K562 (cell line): Measurements from ENCODE around the gene DMRT2. TPM values are rescaled to one million over a fixed set of nuclear protein-coding genes. Genes with fewer than 3 reads are reported as not detected.

ENCODE experiments used
- ATAC-seq: fragments of 200-7000 bp; cut with Tn5 transposase; 3 replicates; pipeline ENCODE4 v1.9.1; 2020; ENCODE audit warnings: moderate library complexity
- BruUV-seq: library from RNA; stranded (reverse); fragments of 400-500 nt; replicated peaks from 2 replicates; lab custom pipeline; 2021; lab: Mats Ljungman, UMichigan
- CTCF ChIA-PET: fragments of 300-600 bp; formaldehyde crosslinking; extraction: SDS; loops from one replicate; lab custom pipeline; 2021; ENCODE audit warnings: low intra/inter-chr PET ratio; lab: Yijun Ruan, JAX
- POLR2A ChIA-PET: fragments of 300-600, 350-650 bp; sonication (Branson Sonifier 250); formaldehyde crosslinking; extraction: SDS; loops from one replicate; lab custom pipeline; 2021; ENCODE audit warnings: antibody characterized with exemption, inconsistent platforms; lab: Yijun Ruan, JAX
- DNase-seq, 4 experiments: peaks; one replicate each; pipeline versions ENCODE4 v3.0.0 to v3.0.0-alpha.2; 2011 to 2018; ENCODE audit warnings: low spot score in 3 of 4, mixed read lengths in 3 of 4; ENCODE audit errors: extremely low read depth in 1 of 4
- FAIRE-seq: peaks from 2 replicates; lab custom pipeline; 2011; peaks lifted over from hg19 to GRCh38; lab: Jason Lieb, UNC
- H2AFZ ChIP-seq: 2 replicates; pipeline ENCODE4 v1.6.0; 2011; ENCODE audit warnings: low read depth, low read length, control low read depth, inconsistent platforms
- H3K27ac ChIP-seq: fragments of 200-600 bp; 3 replicates; pipeline ENCODE4 v1.8.0; 2011; ENCODE audit warnings: low read depth, mild to moderate bottlenecking, control low read depth, inconsistent platforms, low read length, moderate library complexity, mixed read lengths; ENCODE audit errors: extremely low read depth
- H3K27me3 ChIP-seq, 2 experiments: fragments of 300-600 bp in 1 of 2; 2 replicates in 1 of 2; 3 replicates in 1 of 2; pipeline versions ENCODE4 v1.6.0 to v1.8.0; 2011; ENCODE audit warnings: inconsistent platforms in 2 of 2, low read length in 2 of 2, mild to moderate bottlenecking in 1 of 2, mixed read lengths in 1 of 2, moderate library complexity in 1 of 2; ENCODE audit not compliant: control insufficient read depth in 2 of 2, insufficient read depth in 2 of 2
- H3K36me3 ChIP-seq: fragments of 300-600 bp; 3 replicates; pipeline ENCODE4 v1.8.0; 2011; ENCODE audit warnings: mild to moderate bottlenecking, low read length, inconsistent platforms; ENCODE audit not compliant: control insufficient read depth, insufficient read depth
- H3K4me1 ChIP-seq, 2 experiments: fragments of 200-600 bp in 1 of 2; replicated peaks in 1 of 2; 2 replicates in 1 of 2; 3 replicates in 1 of 2; pipeline versions ENCODE4 v1.5.1 to v1.8.0; 2011; ENCODE audit warnings: inconsistent platforms in 2 of 2, low read length in 2 of 2, mild to moderate bottlenecking in 1 of 2, mixed read lengths in 1 of 2, moderate library complexity in 1 of 2; ENCODE audit not compliant: control insufficient read depth in 2 of 2, insufficient read depth in 2 of 2
- H3K4me2 ChIP-seq: 2 replicates; pipeline ENCODE4 v1.6.1; 2011; ENCODE audit warnings: low read length, control low read depth, inconsistent platforms, mixed read lengths; ENCODE audit not compliant: insufficient read depth
- H3K4me3 ChIP-seq: fragments of 200-600 bp; sonication (generic), shearing (Covaris generic); 2 replicates; pipeline ENCODE4 v1.5.1; 2016; ENCODE audit warnings: control low read depth, inconsistent platforms
- H3K79me2 ChIP-seq: fragments of 200-600 bp; 3 replicates; pipeline ENCODE4 v1.8.0; 2011; ENCODE audit warnings: low read length, inconsistent platforms; ENCODE audit not compliant: control insufficient read depth, insufficient read depth
- H3K9ac ChIP-seq, 2 experiments: 2 replicates each; pipeline versions ENCODE4 v1.6.0 to v1.6.1; 2011; ENCODE audit warnings: low read depth in 2 of 2, low read length in 2 of 2, control low read depth in 1 of 2, inconsistent platforms in 1 of 2, mild to moderate bottlenecking in 1 of 2, mixed read lengths in 1 of 2; ENCODE audit not compliant: insufficient read depth in 1 of 2
- H3K9me1 ChIP-seq: one replicate; pipeline ENCODE4 v1.6.0; 2011; ENCODE audit warnings: inconsistent platforms, mild to moderate bottlenecking, low read length, moderate library complexity; ENCODE audit not compliant: control insufficient read depth, insufficient read depth
- H3K9me3 ChIP-seq: replicated peaks from 2 replicates; pipeline ENCODE4 v1.5.1; 2011; ENCODE audit warnings: low read depth, low read length, inconsistent platforms; ENCODE audit not compliant: control insufficient read depth, insufficient read depth
- H4K20me1 ChIP-seq: replicated peaks from 2 replicates; pipeline ENCODE4 v1.6.1; 2011; ENCODE audit warnings: low read length, inconsistent platforms, mixed read lengths; ENCODE audit not compliant: control insufficient read depth, insufficient read depth
- CBFA2T3 ChIP-seq: fragments of 450-650 bp; IDR thresholded peaks from 2 replicates; pipeline ENCODE4 v1.6.1; 2017
- FOS ChIP-seq: IDR thresholded peaks from 3 replicates; pipeline ENCODE4 v1.6.1; 2011; ENCODE audit not compliant: insufficient read length; ENCODE audit errors: extremely low read depth
- FOXA3 ChIP-seq, 2 experiments: fragments of 450-650 bp in 1 of 2; sonication (generic) in 1 of 2; formaldehyde crosslinking; IDR thresholded peaks in 1 of 2; conservative IDR thresholded peaks in 1 of 2; 2 replicates each; pipeline versions ENCODE4 v1.4.0 to v1.8.0; 2020 to 2022; ENCODE audit warnings: mild to moderate bottlenecking in 2 of 2, missing genetic modification reagents in 1 of 2
- FOXK2 ChIP-seq, 2 experiments: fragments of 450-650 bp; IDR thresholded peaks in 1 of 2; conservative IDR thresholded peaks in 1 of 2; 2 replicates each; pipeline ENCODE4 v1.6.1; 2016; ENCODE audit warnings: low read depth in 2 of 2, mild to moderate bottlenecking in 1 of 2
- HDAC1 ChIP-seq, 2 experiments: fragments of 450-650 bp; IDR thresholded peaks; 2 replicates each; pipeline ENCODE4 v1.6.1; 2016 to 2017; ENCODE audit warnings: inconsistent platforms in 1 of 2, mild to moderate bottlenecking in 1 of 2, moderate library complexity in 1 of 2
- KLF10 ChIP-seq: fragments of 250-450 bp; sonication (Bioruptor Pico); IDR thresholded peaks from 2 replicates; pipeline ENCODE4 v1.6.1; 2021; ENCODE audit warnings: matching md5 sums
- MED1 ChIP-seq: sonication (generic); formaldehyde crosslinking; IDR thresholded peaks from 2 replicates; pipeline ENCODE4 v1.8.1; 2023; ENCODE audit warnings: missing genetic modification reagents, borderline replicate concordance
- MTA2 ChIP-seq: fragments of 450-650 bp; IDR thresholded peaks from 2 replicates; pipeline ENCODE4 v1.6.1; 2016; ENCODE audit warnings: low read depth
- PCBP1 ChIP-seq: fragments of 200-400 bp; formaldehyde crosslinking; IDR thresholded peaks from 2 replicates; pipeline ENCODE4 v1.6.1; 2018; ENCODE audit warnings: mild to moderate bottlenecking, low read depth, low read length; ENCODE audit not compliant: poor library complexity, severe bottlenecking
- PHB ChIP-seq: fragments of 250-450 bp; sonication (Bioruptor Pico); IDR thresholded peaks from 2 replicates; pipeline ENCODE4 v1.5.0; 2021
- POLR3A ChIP-seq: IDR thresholded peaks from 2 replicates; pipeline ENCODE4 v1.6.1; 2011; ENCODE audit warnings: borderline replicate concordance, mild to moderate bottlenecking, moderate library complexity; ENCODE audit not compliant: insufficient read length, insufficient read depth; ENCODE audit errors: extremely low read depth
- PRMT5 ChIP-seq: sonication (generic); formaldehyde crosslinking; IDR thresholded peaks from 2 replicates; pipeline ENCODE4 v1.5.0; 2020; ENCODE audit warnings: missing genetic modification reagents
- SIN3B ChIP-seq: fragments of 450-650 bp; IDR thresholded peaks from 2 replicates; pipeline ENCODE4 v1.6.1; 2017; ENCODE audit warnings: low read depth, mild to moderate bottlenecking, moderate library complexity
- TCF7 ChIP-seq: sonication (generic); IDR thresholded peaks from 2 replicates; pipeline ENCODE4 v1.6.1; 2016; ENCODE audit warnings: antibody characterized with exemption, borderline replicate concordance
- TFAP4 ChIP-seq: sonication (generic); formaldehyde crosslinking; IDR thresholded peaks from 2 replicates; pipeline ENCODE4 v1.8.0; 2022; ENCODE audit warnings: missing genetic modification reagents, mild to moderate bottlenecking, moderate library complexity, borderline replicate concordance
- ZBTB2 ChIP-seq: fragments of 450-650 bp; IDR thresholded peaks from 2 replicates; pipeline ENCODE4 v1.6.1; 2016; ENCODE audit warnings: antibody characterized with exemption
- ZBTB43 ChIP-seq: sonication (generic); formaldehyde crosslinking; IDR thresholded peaks from 2 replicates; pipeline ENCODE4 v1.8.0; 2023; ENCODE audit warnings: mild to moderate bottlenecking, missing genetic modification reagents
- ZNF444 ChIP-seq: fragments of 250-450 bp; sonication (Bioruptor Pico); IDR thresholded peaks from 2 replicates; pipeline ENCODE4 v1.4.0; 2020; ENCODE audit warnings: mild to moderate bottlenecking, moderate library complexity
- ZNF79 ChIP-seq: fragments of 250-450 bp; sonication (Bioruptor Pico); IDR thresholded peaks from 2 replicates; pipeline ENCODE4 v1.4.0; 2020; ENCODE audit warnings: low read depth, mild to moderate bottlenecking, moderate library complexity
- WGBS: fragments of 100-300 bp; shearing (Covaris generic); methylation state at CpG from one replicate; pipeline ENCODE4 v1.1.6; 2016; ENCODE audit warnings: low coverage, mixed read lengths; ENCODE audit not compliant: insufficient coverage; ENCODE audit errors: missing lambda C conversion rate; 5-methylcytosine and 5-hydroxymethylcytosine counted together
- in situ Hi-C: fragments of 300-500 bp; cut with MboI; formaldehyde crosslinking; loops from 4 replicates; pipeline ENCODE4 v1.15.0; 2018; ENCODE audit warnings: inconsistent platforms, mixed read lengths
- intact Hi-C: fragments of 100-400 bp; cut with micrococcal nuclease; formaldehyde crosslinking; loops from 2 replicates; pipeline ENCODE4 v1.14.2; 2022
- polyA plus RNA-seq, 8 experiments: library from polyadenylated mRNA; depleted of rRNA in 4 of 8; stranded (reverse) in 5 of 8; unstranded in 3 of 8; fragments of >200 nt; fragmentation: Nextera tagmentation in 2 of 8; fragmentation: Illumina TruSeq in 1 of 8; extraction: Ambion mirVana in 2 of 8; extraction: Trizol in 1 of 8; gene quantifications; 2 replicates each; pipeline versions ENCODE4 v1.2.1 to v1.2.3, GENCODE V29; 2011 to 2014; ENCODE audit warnings: inconsistent platforms in 1 of 8, missing spikeins in 1 of 8
- total RNA-seq, 7 experiments: library from RNA; depleted of rRNA in 6 of 7; stranded (reverse); fragments of >200 nt in 6 of 7; fragmentation: Illumina TruSeq in 2 of 7; extraction: Trizol in 2 of 7; gene quantifications; 2 replicates each; pipeline versions ENCODE4 v1.2.1 to v1.2.3, GENCODE V29; 2011 to 2021; ENCODE audit warnings: low replicate concordance in 1 of 7

DMRT2 gene
- total and polyA plus RNA-seq, 9 of the 15 experiments (the other 6 are each of a cell fraction or from before 2014, with no cell fraction given), result not detected

- TF ChIP-seq ZNF79 (CRISPR knock-in tag) (no peak), CBFA2T3 (no peak), ZBTB2 (no peak), TCF7 (no peak), PRMT5 (CRISPR knock-in tag) (no peak), KLF10 (no peak), TFAP4 (CRISPR knock-in tag) (no peak), MTA2 (no peak), FOXA3 (CRISPR knock-in tag; conservative IDR thresholded peaks at IDR 0.05 in 1 of 2, IDR thresholded peaks at IDR 0.05 in 1 of 2) (no peak), FOXK2 (conservative IDR thresholded peaks at IDR 0.05 in 1 of 2, IDR thresholded peaks at IDR 0.05 in 1 of 2; ENCODE audit: low read depth in 2 of 2) (no peak)
Observed at GRCh38 chr9:1024112-1024511, 26.0 kb upstream of the DMRT2 start (continued).

- ATAC-seq, result no peak
- Histone ChIP-seq H2AFZ (no peak overlapping the region), H3K4me2 (no peak overlapping the region), H3K36me3 (no peaks in the 10 kb centered on the region), H3K4me3 (no peak overlapping the region), H3K79me2 (no peaks in the 10 kb centered on the region), H3K27me3 (no peaks in the 10 kb centered on the region; a peak in 1 of 5 replicates), H3K9ac (no peak overlapping the region), H3K27ac (no peak overlapping the region), H3K9me1 (no peaks in the 10 kb centered on the region), H3K4me1 (no peaks in the 10 kb centered on the region), H4K20me1 (no peaks in the 10 kb centered on the region), H3K9me3 (no peaks in the 10 kb centered on the region)
- in situ Hi-C loops (no loop called here), intact Hi-C loops (no loop called here)
- whole genome bisulfite sequencing, result 0% methylated on average over 4 of the region's 8 CpGs
- FAIRE-seq, result no peak
- DNase-seq, result no peak
- no TSS peak for BruUV-seq
- CTCF ChIA-PET, result no interaction called here
- POLR2A ChIA-PET, result no interaction called here
- no peak for TF ChIP-seq FOS
- no peak for TF ChIP-seq ZNF444 (CRISPR knock-in tag)
- TF ChIP-seq ZBTB43, result no peak
- no peak for TF ChIP-seq PHB (CRISPR knock-in tag)
- TF ChIP-seq POLR3A, result no peak
- TF ChIP-seq MED1 (CRISPR knock-in tag), result no peak
- no peak for TF ChIP-seq SIN3B
- TF ChIP-seq HDAC1 (IDR thresholded peaks at IDR 0.05), result no peak
- no peak for TF ChIP-seq PCBP1
Observed at GRCh38 chr9:1025131-1025530, 25.0 kb upstream of the DMRT2 start.
